ENCODE measurements around the gene CCDC182.

Gene CCDC182

DNA sequence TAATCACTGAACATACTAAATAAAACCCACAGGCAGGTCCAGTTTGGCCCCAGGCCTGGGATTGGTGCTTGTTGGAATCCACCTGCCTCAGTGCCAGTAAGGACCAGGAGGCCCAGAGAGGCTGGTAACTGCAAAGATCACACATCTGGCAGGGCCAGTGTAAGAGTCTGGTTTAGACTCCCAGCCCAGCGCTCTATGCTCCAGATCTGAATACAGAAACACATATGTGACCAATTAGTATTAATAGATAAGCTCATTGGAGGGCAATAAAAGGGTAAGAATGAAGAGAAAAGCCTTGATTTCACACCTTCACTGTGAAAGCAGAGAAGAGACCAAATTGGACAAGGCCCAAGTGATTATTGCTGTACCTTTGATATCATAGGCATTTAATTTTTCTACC lies 13.6 kb upstream of the CCDC182 start:
- ATAC-seq (ENCODE audit: insufficient read depth, low read depth) (no peak), DNase-seq (no peak)
- H2AFZ ChIP-seq (ENCODE audit: low read depth, low read length): no peak overlapping the region
- no peaks in the 10 kb centered on the region; the same call in 1 of the 2 replicates for H3K4me1 ChIP-seq (ENCODE audit: insufficient read depth, low read length)
- no peak overlapping the region for H3K4me2 ChIP-seq (ENCODE audit: insufficient read depth, low read length)
- H3K4me3 ChIP-seq (ENCODE audit: low read depth in 1 of 2, low read length in 2 of 2): no peak overlapping the region
- H3K36me3 ChIP-seq (ENCODE audit: insufficient read depth, low read length): no peaks in the 10 kb centered on the region
- H3K79me2 ChIP-seq (ENCODE audit: insufficient read depth, low read length): no peaks in the 10 kb centered on the region
- no peak for TF ChIP-seq EZH2 (IDR thresholded peaks at IDR 0.05; ENCODE audit: borderline replicate concordance, low read depth, low read length, severe bottlenecking)
- TF ChIP-seq, protein P1, sequence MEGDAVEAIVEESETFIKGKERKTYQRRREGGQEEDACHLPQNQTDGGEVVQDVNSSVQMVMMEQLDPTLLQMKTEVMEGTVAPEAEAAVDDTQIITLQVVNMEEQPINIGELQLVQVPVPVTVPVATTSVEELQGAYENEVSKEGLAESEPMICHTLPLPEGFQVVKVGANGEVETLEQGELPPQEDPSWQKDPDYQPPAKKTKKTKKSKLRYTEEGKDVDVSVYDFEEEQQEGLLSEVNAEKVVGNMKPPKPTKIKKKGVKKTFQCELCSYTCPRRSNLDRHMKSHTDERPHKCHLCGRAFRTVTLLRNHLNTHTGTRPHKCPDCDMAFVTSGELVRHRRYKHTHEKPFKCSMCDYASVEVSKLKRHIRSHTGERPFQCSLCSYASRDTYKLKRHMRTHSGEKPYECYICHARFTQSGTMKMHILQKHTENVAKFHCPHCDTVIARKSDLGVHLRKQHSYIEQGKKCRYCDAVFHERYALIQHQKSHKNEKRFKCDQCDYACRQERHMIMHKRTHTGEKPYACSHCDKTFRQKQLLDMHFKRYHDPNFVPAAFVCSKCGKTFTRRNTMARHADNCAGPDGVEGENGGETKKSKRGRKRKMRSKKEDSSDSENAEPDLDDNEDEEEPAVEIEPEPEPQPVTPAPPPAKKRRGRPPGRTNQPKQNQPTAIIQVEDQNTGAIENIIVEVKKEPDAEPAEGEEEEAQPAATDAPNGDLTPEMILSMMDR (IDR thresholded peaks at IDR 0.05; ENCODE audit: borderline replicate concordance, extremely low read depth, low read length, poor library complexity, severe bottlenecking): no peak
- H3K9me3 ChIP-seq (ENCODE audit: insufficient read depth, low read length, severe bottlenecking): no peaks in the 10 kb centered on the region
- no peak overlapping the region for H3K27ac ChIP-seq (ENCODE audit: low read length)
- no peaks in the 10 kb centered on the region for H3K27me3 ChIP-seq (ENCODE audit: insufficient read depth, low read length, poor library complexity)
- H4K20me1 ChIP-seq (ENCODE audit: insufficient read depth, low read length): no peaks in the 10 kb centered on the region
- no peak overlapping the region for H3K9ac ChIP-seq (ENCODE audit: low read depth, low read length)

DNA sequence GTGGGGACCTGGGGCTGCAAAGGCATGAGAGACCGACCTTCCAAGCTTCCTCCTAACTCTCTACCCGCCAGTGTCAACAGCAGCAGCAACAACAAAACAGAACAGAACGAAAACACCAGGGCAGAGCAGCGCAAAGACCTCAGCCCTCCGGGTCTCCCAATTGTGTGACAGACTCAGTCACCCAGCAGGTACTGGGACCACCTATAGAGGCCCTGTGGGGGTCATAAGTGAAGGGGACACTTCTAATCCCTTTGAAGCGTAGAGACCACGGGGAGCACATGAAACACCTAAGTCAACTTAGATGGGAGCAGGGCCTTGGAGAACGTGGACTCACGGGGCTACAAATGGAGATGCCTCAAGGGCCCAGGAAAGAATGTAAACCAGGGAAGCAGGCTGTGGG lies 12.6 kb upstream of the CCDC182 start:
- ATAC-seq (ENCODE audit: insufficient read depth, low read depth) (no peak), DNase-seq (no peak)
- TF ChIP-seq, protein P1 (IDR thresholded peaks at IDR 0.05; ENCODE audit: borderline replicate concordance, extremely low read depth, low read length, poor library complexity, severe bottlenecking): no peak
- no peak for TF ChIP-seq EZH2 (IDR thresholded peaks at IDR 0.05; ENCODE audit: borderline replicate concordance, low read depth, low read length, severe bottlenecking)
- H3K27me3 ChIP-seq (ENCODE audit: insufficient read depth, low read length, poor library complexity): no peaks in the 10 kb centered on the region
- H3K27ac ChIP-seq (ENCODE audit: low read length): no peak overlapping the region
- H3K9ac ChIP-seq (ENCODE audit: low read depth, low read length): no peak overlapping the region
- H3K36me3 ChIP-seq (ENCODE audit: insufficient read depth, low read length): no peaks in the 10 kb centered on the region
- H3K4me1 ChIP-seq (ENCODE audit: insufficient read depth, low read length): no peaks in the 10 kb centered on the region; the same call in 1 of the 2 replicates
- H3K79me2 ChIP-seq (ENCODE audit: insufficient read depth, low read length): no peaks in the 10 kb centered on the region
- H3K9me3 ChIP-seq (ENCODE audit: insufficient read depth, low read length, severe bottlenecking): no peaks in the 10 kb centered on the region
- H3K4me2 ChIP-seq (ENCODE audit: insufficient read depth, low read length): no peak overlapping the region
- H3K4me3 ChIP-seq (ENCODE audit: low read depth in 1 of 2, low read length in 2 of 2): no peak overlapping the region
- no peak overlapping the region for H2AFZ ChIP-seq (ENCODE audit: low read depth, low read length)
- H4K20me1 ChIP-seq (ENCODE audit: insufficient read depth, low read length): no peaks in the 10 kb centered on the region

DNA sequence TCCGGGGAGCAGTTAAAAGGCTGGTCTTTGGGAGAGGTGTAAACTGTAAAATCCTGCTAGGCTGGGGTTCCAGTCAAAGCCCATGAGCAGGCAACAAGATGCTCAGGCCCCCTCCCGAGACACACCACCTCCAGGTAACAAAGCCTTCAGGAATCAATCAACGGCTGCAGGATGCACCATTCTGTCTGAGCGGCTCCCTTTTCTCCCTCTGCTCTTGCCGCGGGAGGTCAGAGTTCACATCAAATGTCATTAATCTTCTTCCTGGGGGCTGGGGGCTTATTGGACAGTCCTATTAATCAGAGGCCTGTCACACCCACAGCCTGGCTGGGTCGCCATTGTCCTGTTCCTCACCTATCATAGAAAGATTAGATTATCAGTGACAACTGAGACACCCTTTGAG lies 11.9 kb upstream of the CCDC182 start:
- Histone ChIP-seq H3K4me3 (ENCODE audit: low read depth in 1 of 2, low read length in 2 of 2) (no peak overlapping the region), H2AFZ (ENCODE audit: low read depth, low read length) (no peak overlapping the region), H3K9me3 (ENCODE audit: insufficient read depth, low read length, severe bottlenecking) (no peaks in the 10 kb centered on the region), H3K27ac (ENCODE audit: low read length) (no peak overlapping the region), H3K27me3 (ENCODE audit: insufficient read depth, low read length, poor library complexity) (no peaks in the 10 kb centered on the region), H3K4me1 (ENCODE audit: insufficient read depth, low read length) (no peaks in the 10 kb centered on the region; the same call in 1 of the 2 replicates), H3K79me2 (ENCODE audit: insufficient read depth, low read length) (no peaks in the 10 kb centered on the region), H3K9ac (ENCODE audit: low read depth, low read length) (no peak overlapping the region), H4K20me1 (ENCODE audit: insufficient read depth, low read length) (no peaks in the 10 kb centered on the region), H3K36me3 (ENCODE audit: insufficient read depth, low read length) (no peaks in the 10 kb centered on the region), H3K4me2 (ENCODE audit: insufficient read depth, low read length) (no peak overlapping the region)
- ATAC-seq (ENCODE audit: insufficient read depth, low read depth): no peak
- DNase-seq: no peak
- TF ChIP-seq, protein P1 (IDR thresholded peaks at IDR 0.05; ENCODE audit: borderline replicate concordance, extremely low read depth, low read length, poor library complexity, severe bottlenecking): no peak
- TF ChIP-seq EZH2 (IDR thresholded peaks at IDR 0.05; ENCODE audit: borderline replicate concordance, low read depth, low read length, severe bottlenecking): no peak

Measured in DND-41 (cell line).